Bone marrow (tissue), 2 donors: Measurements from ENCODE around the gene SOST.

Experiments
- DNase-seq, 2 donors: peaks; one replicate each; lab custom pipeline; 2025; lab: John Stamatoyannopoulos, UW

SOST gene

DNA sequence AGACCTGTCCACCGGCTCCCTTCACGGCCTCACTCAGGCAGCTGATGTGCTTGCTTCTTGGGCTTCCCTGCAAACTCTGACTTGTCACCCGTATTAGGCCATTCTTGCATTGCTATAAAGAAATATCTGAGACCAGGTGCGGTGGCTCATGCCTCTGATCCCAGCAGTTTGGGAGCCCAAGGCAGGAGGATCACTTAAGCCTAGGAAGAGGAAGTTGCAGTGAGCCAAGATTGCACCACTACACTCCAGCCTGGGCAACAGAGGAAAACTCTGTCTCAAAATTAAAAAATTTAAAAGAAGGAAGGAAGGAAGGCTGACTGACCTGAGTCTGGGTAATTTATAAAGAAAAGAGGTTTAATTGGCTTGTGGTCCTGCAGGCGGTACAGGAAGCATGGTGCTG is 17.0 kb downstream of the SOST start:
- no peak for DNase-seq

DNA sequence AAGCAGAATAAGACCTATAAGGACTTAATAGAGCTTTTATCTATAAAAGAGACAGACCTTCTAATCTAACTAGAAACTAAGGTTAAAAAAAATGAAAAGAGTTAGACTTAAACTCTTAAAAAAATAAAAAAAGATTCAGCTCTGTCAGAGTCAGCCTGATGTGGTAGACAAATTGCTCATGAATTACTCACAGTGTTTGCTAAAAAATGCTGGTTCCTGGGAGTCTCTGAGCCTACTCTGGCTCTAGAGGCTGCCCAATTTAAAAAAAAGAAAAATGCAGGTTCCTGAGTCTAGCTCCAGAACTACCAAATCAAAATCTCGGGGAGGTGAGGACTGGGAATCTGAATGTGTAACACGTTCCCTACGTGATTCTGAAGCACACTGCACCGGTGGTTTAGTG is 18.1 kb downstream of the SOST start:
- DNase-seq = no peak

DNA sequence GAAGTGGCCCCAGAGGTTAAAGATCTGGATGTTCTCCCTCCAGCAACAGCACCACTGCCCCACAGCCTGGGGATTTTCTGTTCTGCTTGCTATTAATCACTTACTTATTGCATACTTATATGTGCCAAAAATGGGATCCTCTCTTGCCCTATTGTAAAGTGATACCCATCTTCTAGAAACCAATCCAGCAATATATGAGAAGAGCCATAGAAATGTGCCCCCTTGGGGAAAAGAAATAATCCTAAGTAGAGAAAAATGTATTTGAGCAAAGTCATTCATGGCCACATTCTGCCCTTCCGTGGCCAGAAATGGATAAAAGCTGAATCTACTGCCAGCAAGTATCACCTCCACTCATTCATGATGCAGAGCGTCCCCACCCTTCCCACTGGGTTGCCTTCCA is 20.9 kb downstream of the SOST start:
- no peak for DNase-seq

DNA sequence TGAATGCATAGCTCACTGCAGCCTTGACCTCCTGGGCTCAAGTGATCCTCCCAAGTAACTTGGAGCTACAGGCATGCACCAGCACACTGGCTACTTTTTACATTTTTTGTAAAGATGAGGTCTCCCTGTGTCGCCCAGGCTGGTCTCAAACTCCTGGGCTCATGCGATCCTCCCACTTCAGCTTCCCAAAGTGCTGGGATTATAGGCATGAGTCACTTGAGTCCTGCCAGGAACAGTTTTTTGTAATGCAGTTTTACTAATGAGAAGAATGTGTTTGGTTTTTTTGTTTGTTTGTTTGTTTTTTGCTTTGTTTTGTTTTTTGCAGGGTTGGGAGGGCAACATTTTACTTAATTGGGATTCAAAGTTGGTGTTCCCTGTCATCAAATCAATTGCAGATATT is 22.2 kb downstream of the SOST start:
- DNase-seq = no peak

DNA sequence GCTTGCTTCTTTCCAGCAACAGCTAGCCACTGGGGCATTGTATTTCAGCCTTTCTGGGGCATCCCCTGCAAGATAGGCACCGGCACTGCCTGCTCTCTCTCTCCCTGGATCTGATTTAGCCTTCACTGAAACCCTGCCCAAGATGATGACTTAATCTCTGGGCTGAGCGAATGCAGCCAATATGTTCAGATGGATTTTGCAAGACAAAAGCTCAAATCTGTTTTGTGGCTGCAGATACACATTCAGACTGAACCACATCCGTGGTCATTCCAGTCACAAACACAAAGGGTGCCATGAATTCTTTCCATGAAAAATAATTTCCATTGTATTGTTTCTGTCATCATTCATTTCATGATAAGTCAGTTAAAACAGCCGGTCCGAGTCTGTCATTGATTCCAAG is 24.2 kb downstream of the SOST start:
- DNase-seq = no peak

DNA sequence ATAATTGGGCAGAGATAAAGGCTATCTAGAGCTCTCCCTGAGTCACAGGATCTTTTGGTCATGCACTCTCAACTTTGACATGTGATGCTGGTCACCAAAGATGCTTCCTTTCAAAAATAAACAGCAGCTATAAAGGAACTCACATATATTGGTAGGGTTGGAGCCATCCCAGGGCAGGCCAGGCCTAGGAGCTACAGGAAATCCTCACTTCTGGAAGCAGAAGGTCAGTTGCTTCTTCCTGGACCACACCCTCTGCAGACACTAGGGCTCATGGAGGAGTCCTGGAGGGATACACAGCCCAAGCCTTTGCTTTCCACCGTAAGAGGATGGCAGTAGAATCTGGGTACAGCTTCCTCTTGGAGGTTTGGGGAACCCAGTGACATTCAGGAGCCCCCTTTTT is 24.6 kb downstream of the SOST start:
- DNase-seq = no peak

DNA sequence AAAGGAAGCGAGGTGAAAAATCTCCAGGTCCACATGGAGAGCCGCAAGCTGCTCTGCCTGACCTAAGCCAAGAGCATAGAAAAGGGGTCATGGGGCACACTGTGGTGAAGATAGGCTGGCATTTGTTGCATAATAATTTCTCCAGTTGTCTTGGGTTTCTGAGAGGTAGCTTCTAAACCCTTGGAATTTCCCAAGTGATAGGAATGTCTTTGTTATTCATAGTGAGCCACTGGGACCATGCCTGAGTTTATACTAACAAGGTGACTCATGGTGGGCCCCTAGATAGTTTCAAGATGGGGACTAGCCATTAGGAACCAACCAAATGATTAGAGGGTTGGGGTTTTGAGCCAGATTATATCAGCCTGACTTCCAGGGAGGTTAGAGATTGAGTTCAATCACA is 25.6 kb downstream of the SOST start:
- DNase-seq = no peak

DNA sequence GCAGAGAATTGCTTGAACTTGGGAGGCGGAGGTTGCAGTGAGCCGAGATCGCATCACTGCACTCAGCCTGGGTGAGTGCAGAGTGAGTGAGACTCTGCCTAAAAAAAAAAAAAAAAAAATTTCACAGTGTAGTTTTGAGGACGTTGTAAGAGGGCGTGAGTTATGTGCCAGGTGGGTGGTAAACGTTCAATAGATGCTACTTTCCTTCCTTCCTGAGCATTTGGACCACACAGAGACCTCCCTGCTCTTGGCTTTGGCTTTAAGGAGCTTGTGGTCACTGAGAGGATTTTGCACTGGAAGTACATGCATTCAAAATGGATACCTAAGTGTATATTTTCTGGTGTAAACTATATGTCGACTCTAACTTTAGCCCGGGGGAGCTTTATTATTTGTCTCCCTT is 30.5 kb downstream of the SOST start:
- DNase-seq = no peak

DNA sequence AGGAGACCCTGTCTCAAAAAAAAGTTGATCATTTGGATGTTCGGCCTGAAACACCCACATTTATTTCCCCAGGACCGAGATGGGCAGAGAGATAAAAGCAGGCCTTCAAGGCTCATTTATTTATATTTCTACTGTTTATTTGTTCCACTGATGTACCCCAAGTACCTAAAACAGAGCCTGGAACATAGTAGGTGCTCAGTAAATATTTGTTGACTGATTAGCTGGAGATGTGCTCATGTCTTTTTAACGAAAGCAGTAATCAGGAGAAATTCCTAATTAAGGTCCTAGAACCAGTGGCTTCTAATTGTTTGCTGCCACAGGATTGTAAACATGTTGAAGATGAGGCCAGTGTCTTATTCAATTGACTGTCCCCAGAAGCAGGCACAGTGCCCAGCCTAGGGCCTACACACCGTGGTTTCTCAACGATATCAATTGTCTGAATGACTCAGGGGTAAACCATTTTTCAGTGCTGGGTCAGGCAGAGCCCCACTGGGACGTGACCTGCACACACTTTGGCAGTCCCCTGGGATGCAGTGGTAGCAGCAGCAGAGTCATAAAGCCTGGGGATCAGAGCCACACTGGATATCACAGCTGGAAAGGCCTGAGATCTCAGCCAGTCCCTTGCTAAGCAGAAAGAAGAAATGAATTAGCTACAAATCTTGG is 34.8 kb downstream of the SOST start:
- DNase-seq = no peak

DNA sequence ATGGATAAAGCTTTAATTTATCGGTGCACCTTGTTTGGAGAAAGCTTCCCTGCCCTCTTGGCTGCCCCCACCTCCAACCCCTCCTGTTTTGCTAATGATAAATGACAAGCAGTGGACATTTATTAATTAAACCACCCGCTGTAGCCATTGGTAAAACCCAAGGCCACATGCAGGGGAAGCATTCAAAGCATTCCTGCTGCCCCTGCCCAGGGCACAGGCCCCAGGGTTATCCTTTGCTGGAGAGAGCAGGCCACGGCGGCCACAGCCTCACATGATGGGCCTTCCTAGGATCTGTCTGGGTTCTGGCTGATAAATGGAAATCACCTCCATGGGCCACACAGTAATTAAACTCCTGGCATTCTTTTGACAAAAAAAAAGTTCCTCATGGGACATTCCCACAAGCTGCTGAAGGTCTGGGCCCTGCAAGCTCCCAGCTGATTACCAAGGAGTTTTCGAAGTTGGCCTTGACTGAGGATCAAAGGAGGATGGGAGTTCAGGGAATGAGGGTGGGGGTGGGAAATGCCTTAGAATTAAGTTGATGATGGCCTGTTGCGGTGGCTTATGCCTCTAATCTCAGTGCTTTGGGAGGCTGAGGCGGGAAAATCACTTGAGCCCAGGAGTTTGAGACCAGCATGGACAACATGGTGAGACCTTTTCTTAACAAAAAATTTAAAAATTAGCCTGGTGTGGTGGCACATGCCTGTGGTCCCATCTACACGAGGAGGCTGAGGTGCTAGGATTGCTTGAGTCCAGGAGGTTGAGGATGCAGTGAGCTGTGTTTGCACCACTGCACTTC is 35.5 kb downstream of the SOST start:
- no peak for DNase-seq

DNA sequence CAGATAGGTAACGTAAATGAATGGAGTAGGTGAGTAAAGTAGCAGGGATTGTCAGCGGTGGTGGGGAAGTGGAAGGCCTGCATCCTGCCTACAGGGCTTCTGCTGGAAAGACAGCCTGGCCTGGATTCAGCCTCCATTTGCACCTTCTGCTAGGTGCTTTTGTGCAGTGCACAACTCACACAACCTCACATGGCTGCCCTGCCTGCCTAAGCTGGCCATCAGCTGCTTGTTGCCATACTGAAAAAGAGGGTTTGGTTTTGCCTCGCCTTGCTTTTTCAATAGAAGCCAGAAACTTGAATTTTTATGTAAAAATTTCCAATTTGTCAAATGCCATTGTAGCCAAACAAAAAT is 36.3 kb downstream of the SOST start:
- DNase-seq = no peak

DNA sequence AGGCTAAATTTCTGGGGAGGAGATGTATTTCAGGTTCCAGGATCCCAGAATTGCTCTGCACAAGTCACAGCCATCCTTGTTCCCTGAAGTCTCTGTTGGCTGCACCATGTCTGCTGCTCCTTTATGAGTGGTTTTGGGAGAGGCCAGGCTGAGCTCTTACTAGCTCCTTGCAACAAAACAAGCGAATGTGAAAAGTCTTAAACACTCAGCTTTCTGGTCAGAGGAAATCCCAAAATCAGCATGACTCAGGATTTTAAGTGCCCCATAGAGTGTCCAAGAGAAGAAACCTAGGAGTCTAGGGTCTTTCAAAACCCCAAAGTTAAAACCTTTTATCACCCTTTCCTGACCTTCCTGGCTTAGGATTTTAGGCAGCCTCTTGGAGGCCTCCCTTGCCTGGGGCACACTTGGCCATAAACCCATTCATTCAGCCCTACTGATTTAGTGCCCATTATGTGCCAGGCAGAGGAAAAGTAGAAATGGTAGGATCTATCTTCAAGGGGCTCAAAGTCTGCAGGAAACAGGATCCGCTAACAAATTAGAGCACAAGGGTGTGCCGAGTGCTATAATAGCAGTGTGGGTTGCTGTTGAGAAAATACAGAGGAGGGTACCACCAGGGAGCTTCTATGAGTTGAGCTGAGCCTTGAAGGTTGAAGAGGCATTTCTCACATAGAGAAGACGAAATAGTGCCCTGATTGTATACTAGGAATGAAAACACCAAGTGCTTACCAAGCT is 36.9 kb downstream of the SOST start:
- DNase-seq = no peak

DNA sequence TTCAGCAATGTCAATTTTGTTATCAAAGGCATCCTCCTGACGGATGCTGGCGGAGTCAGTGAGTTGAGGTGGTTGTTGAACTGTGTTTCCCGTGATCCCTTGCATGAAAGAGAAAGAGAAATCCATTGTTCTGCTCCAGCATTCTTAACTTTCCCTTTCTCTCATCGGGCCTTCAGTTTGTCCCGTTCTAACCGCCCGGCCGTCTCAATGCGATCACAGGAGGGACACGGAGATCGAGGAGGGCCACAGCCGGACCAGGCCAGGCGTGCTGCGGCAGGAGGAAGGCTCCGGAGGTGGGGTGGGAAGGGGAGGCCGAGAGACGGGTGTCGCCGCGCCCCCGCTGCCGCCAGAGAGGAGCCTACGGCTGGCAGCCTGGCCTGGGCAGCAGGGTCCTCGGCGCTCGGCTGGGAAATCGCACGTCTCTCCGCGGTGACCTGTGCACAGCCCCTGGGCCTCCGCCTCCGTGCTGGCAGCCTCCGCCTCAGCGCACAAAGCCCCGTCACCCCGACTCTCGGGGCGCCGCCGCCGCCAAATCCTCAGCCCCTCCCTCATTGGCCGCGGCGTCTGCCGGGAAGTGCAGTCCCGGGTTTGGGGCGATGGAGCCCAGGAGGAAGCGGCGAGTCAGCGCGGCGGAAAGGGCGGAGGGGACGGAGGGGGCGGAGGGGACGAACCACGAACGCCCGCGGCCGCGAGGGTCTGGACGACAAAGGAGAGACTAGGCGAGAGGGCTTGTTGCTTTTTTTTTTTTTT is 38.1 kb downstream of the SOST start:
- peak; percentile 43 to 50 for DNase-seq

DNA sequence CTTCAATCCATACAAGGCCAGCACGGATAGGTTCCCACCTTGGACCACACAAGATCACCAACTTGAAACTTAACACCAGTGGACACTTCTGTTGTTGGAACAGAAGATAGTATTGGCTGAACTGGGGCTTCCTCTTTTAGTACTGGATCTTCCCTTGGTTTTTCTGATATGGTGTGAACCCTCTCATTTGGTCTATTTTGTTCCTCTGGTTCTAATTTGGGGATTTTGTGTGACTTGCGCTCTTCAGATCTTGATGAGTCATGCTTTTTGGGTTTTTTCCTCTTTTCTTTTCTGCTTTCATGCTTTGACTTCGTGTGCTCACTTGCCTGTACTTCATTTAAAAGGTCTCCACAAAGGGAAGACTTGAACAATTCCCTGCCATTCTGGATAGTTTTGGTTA is 39.0 kb downstream of the SOST start:
- peak in 1 of 2 donors; percentile 92 for DNase-seq

DNA sequence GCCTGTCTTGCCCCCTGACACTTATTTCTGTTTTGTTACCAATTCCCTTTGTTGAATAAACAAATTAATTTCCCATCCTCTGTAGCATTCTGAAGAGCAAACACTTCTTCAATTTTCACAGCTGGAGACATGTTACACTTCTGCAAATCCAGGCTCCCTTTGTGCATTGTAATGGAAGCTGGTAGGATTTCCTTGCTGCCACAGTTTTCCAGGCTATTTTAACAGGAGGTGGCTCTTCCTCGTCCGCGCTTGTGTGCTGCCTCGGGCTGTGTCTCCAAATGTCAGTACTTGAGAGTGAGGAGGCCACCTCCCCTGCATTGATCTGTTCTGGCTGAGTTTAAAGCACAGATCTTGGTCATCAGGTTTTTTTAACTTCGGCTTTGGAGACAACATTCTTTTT is 40.0 kb downstream of the SOST start:
- DNase-seq = no peak

DNA sequence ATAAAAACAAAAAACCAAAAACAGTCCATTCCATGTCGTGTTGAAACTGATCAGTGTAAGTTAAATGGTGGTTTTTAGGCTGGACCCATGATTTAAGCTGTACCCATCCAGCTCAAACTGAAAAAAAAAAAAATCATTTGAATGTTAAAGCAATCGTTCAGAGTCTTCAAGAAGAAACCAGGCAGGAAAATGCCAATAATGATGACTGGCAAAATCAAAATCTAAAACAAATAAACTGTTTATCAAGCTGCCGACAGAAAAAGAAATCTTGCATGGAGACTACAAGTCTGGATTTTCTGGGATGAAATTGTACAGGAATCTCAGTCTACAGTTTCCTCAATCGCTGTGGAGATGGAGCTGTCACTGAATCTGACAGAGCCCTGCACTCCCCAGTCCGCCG is 40.7 kb downstream of the SOST start:
- DNase-seq = no peak

DNA sequence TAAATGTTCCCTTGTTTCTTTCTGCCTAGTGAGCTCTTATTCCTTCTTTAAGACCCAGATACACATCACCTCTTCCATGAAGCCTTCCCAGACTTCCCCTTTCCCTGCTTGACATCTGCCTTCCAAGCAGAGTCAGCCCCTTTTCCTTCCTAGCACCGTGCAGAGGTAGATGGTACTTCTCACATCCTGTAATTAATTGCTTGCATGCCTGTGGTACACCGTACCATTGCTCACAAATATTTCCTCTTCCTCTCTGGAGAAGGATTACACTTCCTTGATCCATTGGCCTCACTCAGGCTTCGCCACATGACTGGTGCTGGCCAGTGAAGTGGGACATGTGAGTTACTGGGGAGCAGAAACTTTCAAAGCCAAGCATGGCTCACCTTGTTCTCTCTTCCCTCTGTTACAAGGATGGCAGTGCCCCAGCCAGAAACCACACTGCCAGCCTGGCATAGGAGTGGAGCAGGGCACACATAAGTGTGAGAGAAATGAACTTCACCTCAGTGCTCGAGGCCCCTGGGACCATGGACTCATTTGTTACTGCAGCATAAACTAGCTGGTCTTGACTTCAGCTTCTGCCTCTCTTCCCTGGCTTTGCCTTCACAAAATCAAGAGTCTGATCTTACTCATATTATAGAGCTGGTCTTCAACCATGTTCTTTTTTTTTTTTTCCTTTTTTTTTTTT is 44.0 kb downstream of the SOST start:
- no peak for DNase-seq

DNA sequence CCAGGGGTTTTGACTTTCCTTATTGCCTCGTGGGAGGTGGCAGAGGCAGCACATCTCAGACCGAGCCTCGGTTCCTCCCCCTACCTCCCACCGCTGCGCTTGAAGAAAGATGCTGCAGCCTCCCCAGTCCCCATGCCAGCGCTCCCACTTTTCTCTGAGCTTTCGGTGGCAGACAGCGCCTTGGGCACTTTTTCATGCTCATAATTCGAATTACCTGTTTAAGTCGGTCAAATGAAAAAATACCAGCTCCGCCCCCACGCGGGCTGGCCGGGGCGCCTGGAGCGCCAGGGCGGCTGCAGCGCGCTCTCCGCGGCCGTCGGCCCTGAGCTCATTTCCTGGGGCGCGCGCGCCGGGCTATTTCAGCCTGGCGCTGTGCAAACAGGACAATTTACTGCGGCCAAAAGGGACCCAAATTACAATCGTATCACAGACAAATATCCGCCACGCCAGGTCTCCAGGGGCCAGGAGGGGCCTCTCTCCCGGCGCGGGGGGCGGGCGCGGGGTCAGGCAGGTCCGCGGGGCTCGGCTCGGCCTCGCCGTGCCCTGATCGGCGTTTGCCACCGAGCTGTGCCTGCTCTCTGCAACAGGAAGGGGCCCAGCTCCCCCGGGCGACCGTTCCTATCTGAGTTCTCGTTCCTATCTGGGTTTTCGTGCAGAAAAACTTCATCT is 45.0 kb downstream of the SOST start:
- no peak for DNase-seq

DNA sequence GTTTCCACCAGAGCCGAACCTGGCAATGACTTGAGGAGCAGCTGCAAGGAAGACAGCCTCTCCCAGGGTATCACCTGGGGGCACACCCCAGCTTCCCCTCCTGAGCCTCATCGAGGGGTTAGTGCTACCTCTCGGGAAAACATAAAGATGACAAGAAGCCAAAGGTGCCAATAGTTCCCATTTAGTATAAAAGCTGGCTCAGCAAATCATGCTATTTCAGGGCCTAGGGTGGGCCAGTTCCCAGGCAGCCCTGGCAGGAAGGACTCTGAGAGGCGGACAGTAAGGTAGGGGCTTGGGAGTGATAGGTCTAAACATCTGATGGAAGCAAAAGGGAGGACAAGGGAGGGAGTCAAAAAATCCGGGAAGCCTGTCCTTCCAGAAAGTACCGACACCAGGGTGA is 46.2 kb downstream of the SOST start:
- no peak for DNase-seq

DNA sequence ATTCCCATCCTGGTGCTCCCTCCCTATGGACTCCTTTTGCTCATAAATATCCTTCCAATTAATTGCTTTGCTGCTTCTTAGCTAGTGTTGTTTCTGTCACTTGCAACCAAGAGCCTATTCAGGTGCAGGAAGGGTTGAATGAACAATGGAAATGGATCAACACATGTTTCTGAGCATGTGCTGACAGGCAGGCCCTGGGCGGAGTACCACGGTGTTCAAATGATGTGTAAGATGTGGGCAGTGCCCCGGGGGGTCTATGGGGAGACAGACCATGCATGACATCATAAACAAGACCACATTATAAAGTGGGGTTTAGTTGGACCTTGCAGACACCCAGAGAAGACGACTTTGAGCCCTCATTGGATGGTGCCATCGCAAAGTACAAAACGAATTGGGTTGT is 48.5 kb downstream of the SOST start:
- DNase-seq = no peak

DNA sequence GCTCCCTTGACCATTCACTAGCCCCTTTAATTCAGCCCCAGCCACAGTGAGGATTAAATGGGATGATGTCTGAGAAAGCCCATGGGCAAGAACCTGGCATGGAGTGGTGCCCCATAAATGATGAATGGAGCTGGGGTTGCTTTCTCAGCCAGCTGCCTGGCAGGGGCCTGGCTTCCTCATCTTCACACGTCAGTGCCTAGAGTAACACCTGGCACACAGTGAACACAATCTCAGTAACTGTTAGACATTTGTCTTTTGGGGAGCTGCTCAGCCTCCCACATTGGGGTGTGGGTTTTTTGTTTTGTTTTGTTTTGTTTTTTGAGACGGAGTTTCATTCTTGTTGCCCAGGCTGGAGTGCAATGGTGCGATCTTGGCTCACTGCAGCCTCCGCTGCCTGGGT is 49.4 kb downstream of the SOST start:
- no peak for DNase-seq
